SK-N-SH (cell line): ENCODE measurements around the gene JCHAIN.

Experiments used
- CTCF ChIP-seq: fragments of 200-600 bp; sonication (generic); IDR thresholded peaks from 2 replicates; pipeline ENCODE4 v1.6.1; 2017; ENCODE audit warnings: antibody characterized with exemption, mild to moderate bottlenecking, moderate library complexity
- SMC3 ChIP-seq: IDR thresholded peaks from 2 replicates; pipeline ENCODE4 v1.6.1; 2012; ENCODE audit warnings: low read depth, low read length, improper control_type of control experiment
- TCF12 ChIP-seq: IDR thresholded peaks from 2 replicates; pipeline ENCODE4 v1.4.0; 2012
- YY1 ChIP-seq: IDR thresholded peaks from 2 replicates; pipeline ENCODE4 v1.4.0; 2012; ENCODE audit warnings: low read depth, mild to moderate bottlenecking

- no peak for TF ChIP-seq TCF12
- TF ChIP-seq CTCF, result no peak
- no peak for TF ChIP-seq YY1
- no peak for TF ChIP-seq SMC3
These were observed 39.7 kb upstream of the JCHAIN start for GRCh38 chr4:70706044-70706461.
